HepG2 (cell line): ENCODE measurements around the gene PRKCE. TPM values are rescaled to one million over a fixed set of nuclear protein-coding genes. Genes with fewer than 3 reads are reported as not detected.

ENCODE experiments used
- ATAC-seq: fragments of 200-7000 bp; cut with Tn5 transposase; 3 replicates; pipeline ENCODE4 v1.9.1; 2020; ENCODE audit warnings: mild to moderate bottlenecking, moderate library complexity
- BruUV-seq: library from RNA; stranded (reverse); fragments of 400-500 nt; replicated peaks from 2 replicates; lab custom pipeline; 2021; lab: Mats Ljungman, UMichigan
- CTCF ChIA-PET: fragments of 300-600 bp; formaldehyde crosslinking; extraction: SDS; loops from one replicate; lab custom pipeline; 2021; ENCODE audit warnings: low total read pairs, inconsistent platforms, low intra/inter-chr PET ratio; lab: Yijun Ruan, JAX
- POLR2A ChIA-PET: fragments of 350-600 bp; sonication (Branson Sonifier 250); formaldehyde crosslinking; loops from one replicate; lab custom pipeline; 2020; ENCODE audit warnings: antibody characterized with exemption, inconsistent platforms; lab: Yijun Ruan, JAX
- DNase-seq: peaks from one replicate; pipeline ENCODE4 v3.0.0-alpha.2; 2015; ENCODE audit warnings: low spot score
- FAIRE-seq: peaks from 3 replicates; lab custom pipeline; 2011; peaks lifted over from hg19 to GRCh38; lab: Jason Lieb, UNC
- H2AFZ ChIP-seq: one replicate; pipeline ENCODE4 v1.6.1; 2011; ENCODE audit warnings: low read length, inconsistent platforms
- H3K27ac ChIP-seq: fragments of 300-600 bp; 3 replicates; pipeline ENCODE4 v1.8.0; 2011; ENCODE audit warnings: mixed run types, mild to moderate bottlenecking, mixed read lengths, low read length, inconsistent platforms; ENCODE audit not compliant: insufficient read depth; ENCODE audit errors: extremely low read length
- H3K27me3 ChIP-seq, 2 experiments: fragments of 200-600 bp in 1 of 2; 2 replicates in 1 of 2; 3 replicates in 1 of 2; pipeline versions ENCODE4 v1.6.0 to v1.8.0; 2011; ENCODE audit warnings: low read length in 2 of 2, mild to moderate bottlenecking in 2 of 2, moderate library complexity in 2 of 2, inconsistent platforms in 1 of 2; ENCODE audit not compliant: insufficient read depth in 2 of 2, control insufficient read depth in 1 of 2
- H3K36me3 ChIP-seq, 2 experiments: fragments of 200-600 bp in 1 of 2; replicated peaks in 1 of 2; 2 replicates in 1 of 2; 3 replicates in 1 of 2; pipeline versions ENCODE4 v1.5.1 to v1.8.0; 2011; ENCODE audit warnings: low read length in 2 of 2, inconsistent platforms in 1 of 2; ENCODE audit not compliant: insufficient read depth in 2 of 2, control insufficient read depth in 1 of 2
- H3K4me1 ChIP-seq: 2 replicates; pipeline ENCODE4 v1.5.1; 2012; ENCODE audit warnings: low read length, inconsistent platforms; ENCODE audit not compliant: insufficient read depth
- H3K4me2 ChIP-seq: 2 replicates; pipeline ENCODE4 v1.6.0; 2011; ENCODE audit warnings: low read depth, low read length, inconsistent platforms
- H3K4me3 ChIP-seq, 3 experiments: fragments of 200-600 bp in 1 of 3; sonication (generic), shearing (Covaris generic) in 1 of 3; replicated peaks in 1 of 3; 2 replicates each; pipeline ENCODE4 v1.5.1; 2011 to 2016; ENCODE audit warnings: low read length in 3 of 3, inconsistent platforms in 2 of 3, low read depth in 2 of 3, mild to moderate bottlenecking in 2 of 3, control low read depth in 1 of 3, mixed read lengths in 1 of 3; ENCODE audit not compliant: insufficient read depth in 1 of 3
- H3K79me2 ChIP-seq: one replicate; pipeline ENCODE4 v1.6.1; 2011; ENCODE audit warnings: low read length, inconsistent platforms; ENCODE audit not compliant: insufficient read depth
- H3K9ac ChIP-seq: 2 replicates; pipeline ENCODE4 v1.6.0; 2011; ENCODE audit warnings: mild to moderate bottlenecking, low read depth, low read length, inconsistent platforms; ENCODE audit not compliant: insufficient read depth
- H3K9me3 ChIP-seq: 2 replicates; pipeline ENCODE4 v1.5.1; 2012; ENCODE audit warnings: mild to moderate bottlenecking, low read length
- H4K20me1 ChIP-seq: 2 replicates; pipeline ENCODE4 v1.6.0; 2011; ENCODE audit warnings: inconsistent platforms, mild to moderate bottlenecking, low read length, moderate library complexity; ENCODE audit not compliant: insufficient read depth
- ARNT ChIP-seq: fragments of 450-650 bp; IDR thresholded peaks from 2 replicates; pipeline ENCODE4 v1.6.1; 2017
- ATRX ChIP-seq: sonication (generic); formaldehyde crosslinking; IDR thresholded peaks from 2 replicates; pipeline ENCODE4 v1.4.0; 2020; ENCODE audit warnings: missing genetic modification reagents, borderline replicate concordance
- CSRNP1 ChIP-seq: sonication (generic); formaldehyde crosslinking; IDR thresholded peaks from 2 replicates; pipeline ENCODE4 v1.8.1; 2023; ENCODE audit warnings: mild to moderate bottlenecking, missing genetic modification reagents
- HNF1B ChIP-seq: sonication (generic); formaldehyde crosslinking; IDR thresholded peaks from 2 replicates; pipeline ENCODE4 v1.5.1; 2020; ENCODE audit warnings: mild to moderate bottlenecking, moderate library complexity, missing genetic modification reagents
- IKZF4 ChIP-seq: sonication (generic); formaldehyde crosslinking; IDR thresholded peaks from 2 replicates; pipeline ENCODE4 v1.5.1; 2020; ENCODE audit warnings: borderline replicate concordance, mild to moderate bottlenecking, low read depth, missing genetic modification reagents; ENCODE audit errors: not compliant biosample characterization
- TFE3 ChIP-seq: IDR thresholded peaks from 2 replicates; pipeline ENCODE4 v1.6.1; 2016
- ZFY ChIP-seq: sonication (generic); formaldehyde crosslinking; IDR thresholded peaks from 2 replicates; pipeline ENCODE4 v1.4.0; 2020; ENCODE audit warnings: missing genetic modification reagents
- ZKSCAN1 ChIP-seq: fragments of 150-350 bp; IDR thresholded peaks from 2 replicates; pipeline ENCODE4 v1.6.1; 2014; ENCODE audit warnings: low read length
- ZNF101 ChIP-seq: sonication (generic); formaldehyde crosslinking; IDR thresholded peaks from 2 replicates; pipeline ENCODE4 v1.4.0; 2020; ENCODE audit warnings: mild to moderate bottlenecking, low read depth, missing genetic modification reagents, borderline replicate concordance
- WGBS: methylation state at CpG from one replicate; pipeline ENCODE4 v1.1.6; 2017; ENCODE audit warnings: low lambda C conversion rate; 5-methylcytosine and 5-hydroxymethylcytosine counted together
- in situ Hi-C: cut with HindIII; loops from 2 replicates; pipeline ENCODE4 v1.10.0; 2017; ENCODE audit warnings: low pct_unique_long_range_greater_than_20kb; ENCODE audit not compliant: extremely low pct_ligation_motif_present
- intact Hi-C: fragments of 100-400 bp; cut with micrococcal nuclease; formaldehyde crosslinking; loops from one replicate; pipeline ENCODE4 v1.10.0; 2022; ENCODE audit not compliant: unreplicated experiment
- polyA plus RNA-seq, 8 experiments: library from polyadenylated mRNA; depleted of rRNA in 3 of 8; stranded (reverse) in 7 of 8; unstranded in 1 of 8; fragments of >200 nt; fragmentation: Illumina TruSeq in 4 of 8; extraction: Trizol in 4 of 8; gene quantifications; 2 replicates each; pipeline versions ENCODE4 v1.2.1 to v1.2.3, GENCODE V29; 2011 to 2016; ENCODE audit warnings: low read depth in 4 of 8, missing spikeins in 1 of 8, mixed read lengths in 1 of 8; ENCODE audit not compliant: insufficient read depth in 1 of 8
- total RNA-seq, 5 experiments: library from RNA; depleted of rRNA; stranded (reverse); fragments of >200 nt; fragmentation: Illumina TruSeq; extraction: Trizol; gene quantifications; 2 replicates each; pipeline ENCODE4 v1.2.3, GENCODE V29; 2016; ENCODE audit warnings: low read depth in 1 of 5

Gene PRKCE
- total and polyA plus RNA-seq, 2 of the 13 experiments (the other 11 are each of a cell fraction or from before 2014, with no cell fraction given) = 1.0 to 3.9 TPM

GRCh38 chr2:45907592-45907991 lies 256.1 kb downstream of the PRKCE start:
- in situ Hi-C loops = no loop called here
- POLR2A ChIA-PET = no interaction called here
- ATAC-seq = no peak
- Histone ChIP-seq H4K20me1 (no peaks in the 10 kb centered on the region), H3K9ac (no peak overlapping the region), H3K27me3 (no peaks in the 10 kb centered on the region; a peak in 1 of 5 replicates)
- BruUV-seq = no TSS peak
- intact Hi-C loops = no loop called here
- TF ChIP-seq ZFY (CRISPR knock-in tag) (no peak), ARNT (no peak), TFE3 (CRISPR knock-in tag) (no peak), HNF1B (CRISPR knock-in tag) (no peak), ZNF101 (no peak), IKZF4 (no peak), ZKSCAN1 (no peak), CSRNP1 (CRISPR knock-in tag) (no peak), ATRX (CRISPR knock-in tag) (no peak)
- TF ChIP-seq, all 625 proteins: peak for 0
- CTCF ChIA-PET = no interaction called here
- FAIRE-seq (no peak), DNase-seq (no peak)
- WGBS = 49% methylated on average over 4 of the region's 9 CpGs
- Histone ChIP-seq H3K4me1 (peaks cover 23% of the 10 kb centered on the region), H2AFZ (no peak overlapping the region), H3K79me2 (no peaks in the 10 kb centered on the region), H3K4me3 (no peak overlapping the region), H3K9me3 (no peaks in the 10 kb centered on the region), H3K27ac (no peak overlapping the region), H3K36me3 (no peaks in the 10 kb centered on the region), H3K4me2 (no peak overlapping the region)
